ENCODE measurements around the gene SUCO.
A peak's percentile ranks its signal among the peaks of the same experiment; 100 is the strongest.

The SUCO gene

GRCh38 chr1:172533513-172534151 is 682 bp downstream of the SUCO start:
- H3K36me3 ChIP-seq (ENCODE audit: control insufficient read depth in 1 of 2, insufficient read depth in 2 of 2, low read length in 2 of 2), result no peaks in the 10 kb centered on the region
- H3K4me2 ChIP-seq (ENCODE audit: low read length), result peak overlapping the region; percentile 62
- peak overlapping the region; percentile 72 for H2AFZ ChIP-seq (ENCODE audit: insufficient read depth, low read length, poor library complexity)
- peak overlapping the region; percentile 97 for H3K9ac ChIP-seq (ENCODE audit: low read length)
- H3K14ac ChIP-seq (ENCODE audit: low read length), result peak overlapping the region; percentile 99
- peak overlapping the region; percentile 81 for H2BK12ac ChIP-seq (ENCODE audit: low read length)
- peak overlapping the region; percentile 100 for H3K4ac ChIP-seq (ENCODE audit: low read depth, low read length)
- H3K4me3 ChIP-seq (ENCODE audit: low read depth, low read length), result peak overlapping the region; percentile 90
- peak overlapping the region; percentile 99 for H4K91ac ChIP-seq (ENCODE audit: low read depth, low read length)
- peaks cover 0 to 5% of the 10 kb centered on the region in 2 experiments for H3K4me1 ChIP-seq (ENCODE audit: control insufficient read depth in 1 of 2, insufficient read depth in 2 of 2, low read length in 2 of 2)
- no peak overlapping the region for H3K23ac ChIP-seq (ENCODE audit: low read length)
- peak overlapping the region; percentile 98 for H3K27ac ChIP-seq (ENCODE audit: low read depth, low read length)
- peak overlapping the region; percentile 99 for H3K18ac ChIP-seq (ENCODE audit: low read length)
- H3K79me2 ChIP-seq (ENCODE audit: control insufficient read depth, insufficient read depth, low read length, poor library complexity), result peaks cover 21% of the 10 kb centered on the region
- H2BK5ac ChIP-seq (ENCODE audit: low read depth, low read length, poor library complexity), result peak overlapping the region; percentile 99
- peak overlapping the region; percentile 96 for H4K12ac ChIP-seq (ENCODE audit: low read depth, low read length)
- no peaks in the 10 kb centered on the region for H3K9me3 ChIP-seq (ENCODE audit: insufficient read depth, low read depth, low read length)
- peaks cover 25% of the 10 kb centered on the region for H3K79me1 ChIP-seq (ENCODE audit: low read length)
- DNase-seq, result peak; percentile 22 to 35
- H2BK120ac ChIP-seq (ENCODE audit: insufficient read depth, low read length, poor library complexity), result peak overlapping the region; percentile 99
- H2AK5ac ChIP-seq (ENCODE audit: low read length), result peak overlapping the region; percentile 99
- no CpG with 5 or more reads among the region's 23 CpGs for WGBS (ENCODE audit: extremely low coverage, insufficient coverage, insufficient read length)
- H4K8ac ChIP-seq (ENCODE audit: low read depth, low read length), result peak overlapping the region; percentile 95
- no peaks in the 10 kb centered on the region for H3K27me3 ChIP-seq (ENCODE audit: insufficient read depth, low read length)

- H3K79me1 ChIP-seq (ENCODE audit: low read length), result peaks cover 21% of the 10 kb centered on the region
- H3K18ac ChIP-seq (ENCODE audit: low read length), result no peak overlapping the region
- H2BK120ac ChIP-seq (ENCODE audit: insufficient read depth, low read length, poor library complexity), result no peak overlapping the region
- peaks cover 22% of the 10 kb centered on the region for H3K79me2 ChIP-seq (ENCODE audit: control insufficient read depth, insufficient read depth, low read length, poor library complexity)
- H4K12ac ChIP-seq (ENCODE audit: low read depth, low read length), result no peak overlapping the region
- H3K9ac ChIP-seq (ENCODE audit: low read length), result peak overlapping the region; percentile 29
- H4K8ac ChIP-seq (ENCODE audit: low read depth, low read length), result no peak overlapping the region
- no peaks in the 10 kb centered on the region for H3K27me3 ChIP-seq (ENCODE audit: insufficient read depth, low read length)
- H3K4ac ChIP-seq (ENCODE audit: low read depth, low read length), result peak overlapping the region; percentile 98
- H3K4me2 ChIP-seq (ENCODE audit: low read length), result peak overlapping the region; percentile 71
- H3K27ac ChIP-seq (ENCODE audit: low read depth, low read length), result no peak overlapping the region
- H2BK12ac ChIP-seq (ENCODE audit: low read length), result no peak overlapping the region
- H3K14ac ChIP-seq (ENCODE audit: low read length), result no peak overlapping the region
- WGBS (ENCODE audit: extremely low coverage, insufficient coverage, insufficient read length), result no CpG with 5 or more reads among the region's 3 CpGs
- no peaks in the 10 kb centered on the region for H3K36me3 ChIP-seq (ENCODE audit: control insufficient read depth in 1 of 2, insufficient read depth in 2 of 2, low read length in 2 of 2)
- H3K4me1 ChIP-seq (ENCODE audit: control insufficient read depth in 1 of 2, insufficient read depth in 2 of 2, low read length in 2 of 2), result peaks cover 0 to 4% of the 10 kb centered on the region in 2 experiments
- H2AK5ac ChIP-seq (ENCODE audit: low read length), result no peak overlapping the region
- H2AFZ ChIP-seq (ENCODE audit: insufficient read depth, low read length, poor library complexity), result no peak overlapping the region
- no peak overlapping the region for H4K91ac ChIP-seq (ENCODE audit: low read depth, low read length)
- H3K4me3 ChIP-seq (ENCODE audit: low read depth, low read length), result no peak overlapping the region
- no peak overlapping the region for H3K23ac ChIP-seq (ENCODE audit: low read length)
- no peak overlapping the region for H2BK5ac ChIP-seq (ENCODE audit: low read depth, low read length, poor library complexity)
- H3K9me3 ChIP-seq (ENCODE audit: insufficient read depth, low read depth, low read length), result no peaks in the 10 kb centered on the region
- no peak for DNase-seq
Observed at GRCh38 chr1:172536256-172536655, 3.3 kb downstream of the SUCO start.

GRCh38 chr1:172537366-172537765 is 4.4 kb downstream of the SUCO start:
- Histone ChIP-seq H3K79me1 (ENCODE audit: low read length) (peaks cover 17% of the 10 kb centered on the region), H3K27ac (ENCODE audit: low read depth, low read length) (peak overlapping the region; percentile 16), H3K9me3 (ENCODE audit: insufficient read depth, low read depth, low read length) (no peaks in the 10 kb centered on the region), H2BK12ac (ENCODE audit: low read length) (no peak overlapping the region), H3K23ac (ENCODE audit: low read length) (no peak overlapping the region), H2AFZ (ENCODE audit: insufficient read depth, low read length, poor library complexity) (no peak overlapping the region), H2BK5ac (ENCODE audit: low read depth, low read length, poor library complexity) (no peak overlapping the region), H3K9ac (ENCODE audit: low read length) (no peak overlapping the region), H4K91ac (ENCODE audit: low read depth, low read length) (no peak overlapping the region), H3K27me3 (ENCODE audit: insufficient read depth, low read length) (no peaks in the 10 kb centered on the region), H4K12ac (ENCODE audit: low read depth, low read length) (no peak overlapping the region), H2AK5ac (ENCODE audit: low read length) (no peak overlapping the region), H3K4me3 (ENCODE audit: low read depth, low read length) (no peak overlapping the region), H3K4me1 (ENCODE audit: control insufficient read depth in 1 of 2, insufficient read depth in 2 of 2, low read length in 2 of 2) (peaks cover 2 to 7% of the 10 kb centered on the region in 2 experiments), H3K18ac (ENCODE audit: low read length) (no peak overlapping the region), H2BK120ac (ENCODE audit: insufficient read depth, low read length, poor library complexity) (no peak overlapping the region), H3K14ac (ENCODE audit: low read length) (no peak overlapping the region), H3K36me3 (ENCODE audit: control insufficient read depth in 1 of 2, insufficient read depth in 2 of 2, low read length in 2 of 2) (no peaks in the 10 kb centered on the region), H3K4ac (ENCODE audit: low read depth, low read length) (no peak overlapping the region), H4K8ac (ENCODE audit: low read depth, low read length) (no peak overlapping the region), H3K79me2 (ENCODE audit: control insufficient read depth, insufficient read depth, low read length, poor library complexity) (peaks cover 25% of the 10 kb centered on the region), H3K4me2 (ENCODE audit: low read length) (peak overlapping the region; percentile 58)
- no peak for DNase-seq
- WGBS (ENCODE audit: extremely low coverage, insufficient coverage, insufficient read length), result no CpG with 5 or more reads among the region's 2 CpGs

- Histone ChIP-seq H3K9ac (ENCODE audit: low read length) (no peak overlapping the region), H3K4me1 (ENCODE audit: control insufficient read depth in 1 of 2, insufficient read depth in 2 of 2, low read length in 2 of 2) (peaks cover 3 to 7% of the 10 kb centered on the region in 2 experiments), H4K91ac (ENCODE audit: low read depth, low read length) (no peak overlapping the region), H2AFZ (ENCODE audit: insufficient read depth, low read length, poor library complexity) (no peak overlapping the region), H3K36me3 (ENCODE audit: control insufficient read depth in 1 of 2, insufficient read depth in 2 of 2, low read length in 2 of 2) (no peaks in the 10 kb centered on the region), H3K23ac (ENCODE audit: low read length) (no peak overlapping the region), H3K27me3 (ENCODE audit: insufficient read depth, low read length) (no peaks in the 10 kb centered on the region), H2BK12ac (ENCODE audit: low read length) (no peak overlapping the region), H3K4ac (ENCODE audit: low read depth, low read length) (peak overlapping the region; percentile 63), H3K14ac (ENCODE audit: low read length) (no peak overlapping the region), H2BK120ac (ENCODE audit: insufficient read depth, low read length, poor library complexity) (no peak overlapping the region), H4K12ac (ENCODE audit: low read depth, low read length) (no peak overlapping the region), H3K79me2 (ENCODE audit: control insufficient read depth, insufficient read depth, low read length, poor library complexity) (peaks cover 27% of the 10 kb centered on the region), H2BK5ac (ENCODE audit: low read depth, low read length, poor library complexity) (no peak overlapping the region), H3K4me2 (ENCODE audit: low read length) (peak overlapping the region; percentile 66), H3K4me3 (ENCODE audit: low read depth, low read length) (no peak overlapping the region), H4K8ac (ENCODE audit: low read depth, low read length) (no peak overlapping the region), H3K27ac (ENCODE audit: low read depth, low read length) (peak overlapping the region; percentile 16), H3K79me1 (ENCODE audit: low read length) (peaks cover 14% of the 10 kb centered on the region), H3K9me3 (ENCODE audit: insufficient read depth, low read depth, low read length) (no peaks in the 10 kb centered on the region), H3K18ac (ENCODE audit: low read length) (no peak overlapping the region), H2AK5ac (ENCODE audit: low read length) (no peak overlapping the region)
- no peak for DNase-seq
- WGBS (ENCODE audit: extremely low coverage, insufficient coverage, insufficient read length), result no CpG with 5 or more reads among the region's 5 CpGs
Observed at GRCh38 chr1:172537827-172538391, 5.0 kb downstream of the SUCO start.

All from trophoblast cell (in vitro differentiated cells and primary cell).